ENCODE results near the gene KICS2. TPM values are rescaled to one million over a fixed set of nuclear protein-coding genes. Genes with fewer than 3 reads are reported as not detected.
"Not testable (repeated sequence)": the region's sequence is repeated elsewhere in the genome, so short reads cannot be mapped to it uniquely, and the experiment has no call there.

The KICS2 gene
- polyA plus RNA-seq, 1 donor = 3.6 TPM

DNA sequence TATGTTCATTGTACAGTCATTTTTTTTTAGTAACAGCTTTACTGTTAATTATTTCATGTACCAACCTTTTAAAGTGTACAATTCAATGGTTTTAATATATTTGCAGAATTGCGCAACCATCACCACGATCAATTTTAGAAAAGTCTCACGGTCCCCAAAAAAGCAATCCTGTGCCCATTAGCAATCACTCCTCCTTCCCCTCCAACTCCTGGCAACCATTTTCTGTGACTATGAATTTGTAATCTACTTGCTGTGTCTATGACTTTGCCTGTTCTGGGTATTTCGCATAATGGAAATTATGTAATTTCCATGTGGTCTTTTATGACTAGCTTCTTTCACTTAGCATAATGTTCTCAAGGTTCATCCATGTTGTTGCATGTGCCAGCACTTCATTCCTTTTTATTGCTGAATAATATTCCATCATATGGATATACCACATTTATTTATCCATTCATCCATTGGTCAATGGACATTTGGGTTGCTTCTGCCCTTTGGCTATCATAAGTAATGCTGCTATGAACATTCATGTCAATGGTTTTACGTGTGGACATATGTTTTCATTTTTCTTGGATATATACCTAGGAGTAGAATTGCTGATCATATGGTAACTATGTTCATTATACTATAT is 9.9 kb downstream of the KICS2 start:
- no peak for DNase-seq

DNA sequence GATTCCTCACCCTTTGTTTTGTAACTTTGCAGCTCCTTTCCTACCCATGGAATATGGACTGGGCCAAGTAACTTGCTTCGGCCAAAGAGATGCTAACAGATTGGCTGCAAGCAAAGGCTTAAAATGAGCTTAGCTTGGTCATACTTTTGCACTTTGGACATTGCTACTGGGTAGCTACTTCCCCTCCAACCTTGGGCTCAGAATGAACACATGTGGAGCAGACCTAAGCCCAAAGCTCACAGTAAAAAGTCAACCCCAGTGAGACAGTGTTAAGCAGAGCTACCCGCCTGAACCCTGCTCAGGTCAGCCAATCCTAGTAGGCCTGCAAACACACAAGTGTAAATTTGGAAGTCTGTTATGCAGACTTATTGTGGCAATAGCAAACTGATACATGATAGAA is 14.6 kb downstream of the KICS2 start:
- DNase-seq = no peak

DNA sequence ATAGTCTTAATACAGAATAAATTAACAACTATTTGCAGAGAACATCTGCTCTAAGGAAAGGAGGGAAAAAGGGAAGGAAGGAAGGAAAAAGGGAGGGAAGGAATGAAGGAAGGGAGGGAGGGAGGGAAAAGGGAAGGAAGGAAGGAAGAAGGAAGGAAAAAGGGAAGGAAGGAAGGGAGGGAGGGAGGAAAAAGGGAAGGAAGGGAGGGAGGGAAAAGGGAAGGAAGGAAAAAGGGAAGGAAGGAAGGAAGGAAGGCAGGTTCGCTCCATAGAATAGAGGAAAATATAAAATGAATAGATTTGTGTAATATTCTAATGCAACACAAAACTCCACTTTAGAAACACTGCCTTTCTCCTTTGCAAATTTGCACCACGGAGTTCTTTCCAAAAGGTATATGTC is 16.6 kb downstream of the KICS2 start:
- no peak for DNase-seq

DNA sequence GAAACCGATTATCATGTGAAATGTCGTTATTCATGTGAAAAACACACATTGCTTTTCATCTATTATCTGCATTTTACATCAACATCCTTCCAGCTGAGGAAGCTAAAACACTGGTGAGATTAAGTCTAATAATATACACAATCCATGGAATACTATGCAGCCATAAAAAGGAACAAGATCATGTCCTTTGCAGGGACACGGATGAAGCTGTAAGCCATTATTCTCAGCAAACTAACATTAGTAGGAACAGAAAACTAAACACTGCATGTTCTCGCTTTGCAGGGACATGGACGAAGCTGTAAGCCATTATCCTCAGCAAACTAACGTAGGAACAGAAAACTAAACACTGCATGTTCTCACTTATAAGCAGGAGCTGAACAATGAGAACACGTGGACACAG is 18.3 kb downstream of the KICS2 start:
- DNase-seq = no peak

DNA sequence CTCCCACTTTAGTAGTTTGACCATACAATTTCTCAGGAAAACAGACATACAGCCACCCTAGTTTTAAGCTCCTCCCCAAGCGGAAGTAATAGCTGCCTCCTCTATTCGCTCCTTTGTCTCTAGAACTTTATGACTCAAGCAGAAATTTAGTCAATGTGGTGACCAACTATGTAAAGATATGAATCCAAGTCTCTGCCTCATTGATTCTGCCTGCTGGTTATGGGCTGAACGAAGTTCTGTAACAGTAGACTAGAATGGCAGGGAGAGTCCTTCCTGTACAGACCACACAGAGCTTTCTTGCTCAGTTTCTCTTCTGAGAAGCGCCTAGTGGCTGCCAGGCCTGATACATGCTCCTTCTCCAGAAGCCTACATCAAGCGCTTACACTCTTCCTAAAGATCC is 19.1 kb downstream of the KICS2 start:
- no peak for DNase-seq

DNA sequence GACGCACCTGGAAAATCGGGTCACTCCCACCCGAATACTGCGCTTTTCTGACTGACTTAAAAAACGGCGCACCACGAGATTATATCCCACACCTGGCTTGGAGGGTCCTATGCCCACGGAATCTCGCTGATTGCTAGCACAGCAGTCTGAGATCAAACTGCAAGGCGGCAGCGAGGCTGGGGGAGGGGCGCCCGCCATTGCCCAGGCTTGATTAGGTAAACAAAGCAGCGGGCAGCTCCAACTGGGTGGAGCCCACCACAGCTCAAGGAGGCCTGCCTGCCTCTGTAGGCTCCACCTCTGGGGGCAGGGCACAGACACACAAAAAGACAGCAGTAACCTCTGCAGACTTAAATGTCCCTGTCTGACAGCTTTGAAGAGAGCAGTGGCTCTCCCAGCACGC is 26.3 kb downstream of the KICS2 start:
- not testable (repeated sequence) for DNase-seq

DNA sequence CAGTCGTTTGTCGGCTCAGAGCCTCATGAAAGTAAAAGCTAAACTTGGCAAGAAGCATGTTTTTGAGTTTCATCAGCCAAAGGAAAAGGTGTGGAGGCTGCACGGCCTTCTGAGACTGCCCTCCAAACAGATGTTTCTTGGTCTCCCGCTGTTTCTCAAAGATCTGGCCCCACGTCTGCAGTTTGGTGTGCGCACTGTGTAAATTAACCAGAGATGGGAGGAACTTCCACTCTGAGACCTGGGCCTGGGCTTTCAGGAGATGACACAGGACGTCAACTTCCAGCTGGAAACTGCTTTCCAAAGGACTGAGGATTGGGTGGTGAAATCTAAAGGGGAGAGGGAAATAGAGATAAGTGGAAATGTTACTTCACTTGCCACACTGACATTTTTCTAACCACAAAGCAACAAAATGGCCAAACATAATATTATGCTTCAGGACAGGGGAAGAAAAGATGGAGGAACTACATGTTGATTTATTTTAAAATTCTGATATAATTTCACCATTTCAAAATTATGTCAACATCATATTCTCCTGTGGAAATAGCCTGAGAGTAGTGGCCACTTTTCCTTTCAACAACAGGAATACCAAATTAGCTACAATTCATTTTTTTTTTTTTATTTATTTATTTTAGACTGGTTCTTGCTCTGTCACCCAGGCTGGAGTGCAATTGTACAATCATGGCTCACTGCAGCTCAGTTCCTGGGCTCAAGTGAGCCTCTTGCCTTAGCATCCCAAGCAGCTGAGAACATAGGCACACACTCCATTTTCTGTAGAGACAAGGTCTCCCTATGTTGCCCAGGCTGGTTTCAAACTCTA is 27.6 kb downstream of the KICS2 start:
- no peak for DNase-seq

DNA sequence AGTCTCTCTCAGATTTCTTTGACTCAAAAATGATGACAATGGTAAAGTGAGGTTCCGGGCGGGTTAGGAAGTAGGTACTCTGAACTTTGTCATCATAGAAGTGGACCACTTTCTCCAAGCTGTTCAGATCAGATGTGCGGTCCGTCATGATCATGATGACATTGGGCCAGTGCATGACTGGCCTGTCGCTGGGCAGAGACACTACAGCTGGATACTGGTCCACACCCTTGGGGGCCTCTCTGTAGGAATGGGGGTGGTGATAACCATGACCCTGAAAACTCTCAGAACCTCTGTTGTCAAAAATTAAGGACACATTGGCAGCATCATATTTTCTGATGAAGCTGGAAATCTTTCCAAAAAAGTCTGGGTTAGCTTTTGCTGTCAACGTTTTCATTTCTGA is 28.2 kb downstream of the KICS2 start:
- no peak for DNase-seq

DNA sequence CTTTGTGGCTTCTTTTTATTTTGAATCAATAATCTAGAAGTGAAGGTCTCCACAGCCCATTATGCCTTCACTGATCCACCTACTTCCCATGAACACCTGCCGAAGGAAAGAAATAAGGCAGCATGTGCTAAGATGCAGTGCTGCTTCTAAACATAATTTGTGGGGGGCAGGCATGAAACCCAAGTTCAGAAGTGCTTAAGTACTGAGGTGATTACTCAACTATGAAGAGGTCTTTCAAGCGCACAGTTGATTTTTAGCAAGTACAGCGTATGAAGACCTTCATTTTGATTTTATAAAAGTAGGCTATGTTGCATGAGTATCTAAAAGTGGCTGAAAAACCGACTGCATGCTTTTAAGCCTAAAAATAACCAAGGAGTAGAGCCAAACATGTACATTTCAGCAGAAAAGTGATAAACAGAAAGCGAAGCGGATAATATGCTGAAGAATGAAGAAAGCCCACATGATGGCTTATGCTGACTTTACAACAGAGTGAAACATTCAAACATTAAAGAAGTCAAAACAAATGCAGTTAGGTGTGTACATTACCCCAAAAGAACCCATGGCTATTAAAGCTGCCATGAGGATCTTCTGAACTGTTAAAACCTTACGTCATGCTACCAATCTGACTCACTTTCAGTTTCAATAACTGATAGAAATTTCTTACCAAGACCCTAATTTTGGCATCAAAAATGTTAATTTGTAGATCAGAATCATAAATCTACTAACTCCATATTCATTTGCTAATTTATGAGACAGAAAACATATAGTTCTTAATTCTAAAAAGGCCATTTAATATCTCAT is 29.3 kb downstream of the KICS2 start:
- no peak for DNase-seq

DNA sequence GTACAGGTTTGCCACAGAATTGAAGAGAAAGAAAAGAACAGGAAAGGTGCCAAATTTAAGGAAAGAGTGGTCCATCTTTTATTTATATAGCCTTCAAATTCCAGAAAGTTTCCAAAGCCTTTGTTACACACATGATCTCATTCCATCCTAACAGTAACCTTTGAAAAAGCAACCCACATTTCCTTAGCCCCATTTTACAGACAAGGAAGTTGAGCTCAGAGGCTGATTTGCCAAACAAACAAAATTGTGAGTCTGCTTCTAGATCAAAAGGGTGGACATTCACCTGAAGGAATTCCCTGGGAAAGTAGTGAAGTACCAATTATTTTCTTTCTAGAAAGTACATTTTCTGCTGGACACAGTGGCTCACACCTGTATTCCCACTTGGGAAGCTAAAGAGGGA is 32.0 kb downstream of the KICS2 start:
- no peak for DNase-seq

DNA sequence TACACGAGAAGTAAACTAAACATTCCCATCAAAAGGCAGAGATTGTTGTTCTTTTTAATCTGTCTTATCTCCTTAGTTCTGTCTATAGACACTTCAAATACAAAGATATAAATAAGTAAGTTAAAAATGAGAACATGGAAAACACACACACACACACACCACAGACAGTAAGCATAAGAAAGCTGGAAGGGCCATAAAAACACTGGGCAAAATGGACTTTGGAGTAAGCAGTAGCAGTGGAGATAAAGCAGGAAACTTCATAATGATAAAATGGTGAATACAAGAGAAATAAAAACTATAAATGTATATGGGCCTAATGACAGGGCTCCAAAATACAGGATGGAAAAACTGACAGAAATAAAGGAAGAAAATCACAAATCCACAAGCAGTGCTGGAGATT is 32.6 kb downstream of the KICS2 start:
- DNase-seq = no peak

DNA sequence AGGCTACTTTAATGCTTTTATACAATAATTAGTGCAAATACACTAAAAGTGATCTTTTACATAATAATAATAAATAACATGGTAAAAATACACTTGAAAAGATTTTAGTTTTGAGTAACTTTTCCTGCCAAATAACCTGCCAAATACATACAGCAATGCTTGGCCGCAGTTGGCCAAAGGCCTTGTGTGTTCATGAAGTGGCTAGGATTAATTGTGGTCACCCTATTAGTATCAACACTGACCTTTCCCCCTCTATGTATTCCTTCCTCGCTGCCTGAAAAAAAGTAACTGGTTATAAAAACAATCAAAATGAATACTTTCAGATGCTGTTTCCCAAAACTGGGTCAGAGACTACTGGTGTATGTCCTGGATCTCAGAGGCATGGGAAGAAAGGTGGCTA is 34.3 kb downstream of the KICS2 start:
- no peak for DNase-seq

DNA sequence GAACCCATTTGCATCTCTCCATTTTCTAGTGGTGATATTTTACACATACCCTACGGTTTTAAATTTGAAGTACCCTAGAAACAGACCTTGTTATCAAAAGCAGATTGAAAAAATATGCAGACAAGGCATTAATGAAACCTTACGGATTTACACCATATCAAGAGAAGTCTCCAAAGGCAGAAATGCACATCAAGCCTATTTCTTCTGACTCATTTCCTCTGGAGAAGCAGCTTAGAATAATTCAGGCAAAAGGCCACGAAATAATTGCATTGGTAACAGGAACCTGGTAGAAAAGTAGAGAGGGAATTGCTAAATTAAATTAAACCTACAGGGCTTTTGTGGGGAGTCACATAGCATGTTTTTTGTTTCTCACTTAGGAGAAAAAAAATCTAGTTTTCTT is 34.7 kb downstream of the KICS2 start:
- no peak for DNase-seq

DNA sequence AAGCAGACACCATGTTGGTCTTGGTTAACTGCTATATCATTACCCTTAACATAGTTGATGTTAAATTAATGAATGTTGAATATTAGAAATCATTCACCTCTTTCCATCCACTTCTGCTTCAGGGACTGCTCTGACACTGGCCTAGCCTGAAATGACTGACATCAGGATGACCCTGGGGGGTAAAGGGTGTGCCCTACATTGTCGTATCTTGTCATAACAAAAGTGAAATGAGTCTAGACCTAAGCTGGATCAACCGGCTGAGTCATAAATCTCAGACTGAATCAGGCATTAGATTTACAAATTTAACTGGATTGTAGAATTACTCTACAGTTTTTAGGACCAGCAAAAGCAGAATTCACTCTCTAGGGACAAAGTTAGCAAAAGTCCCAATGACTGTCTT is 35.3 kb downstream of the KICS2 start:
- DNase-seq = no peak

DNA sequence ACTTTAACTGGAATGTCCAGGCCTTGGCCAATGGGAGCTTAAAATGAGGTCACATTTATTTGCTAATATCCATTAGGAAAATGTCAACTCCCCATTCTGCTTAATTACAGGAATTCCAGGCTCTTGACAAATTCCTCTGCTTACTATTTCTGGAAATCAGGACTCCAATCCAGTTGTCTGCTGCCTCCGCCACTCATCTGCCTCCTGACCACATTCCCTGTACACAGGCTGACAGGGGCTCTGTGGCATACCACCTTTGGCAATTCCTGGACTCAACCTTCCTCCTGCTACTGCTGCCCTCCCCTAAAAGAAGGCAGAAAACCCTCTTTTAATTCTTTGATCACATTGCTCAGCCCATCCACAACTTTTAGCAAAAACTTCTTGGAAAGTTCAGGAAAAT is 37.9 kb downstream of the KICS2 start:
- no peak for DNase-seq

DNA sequence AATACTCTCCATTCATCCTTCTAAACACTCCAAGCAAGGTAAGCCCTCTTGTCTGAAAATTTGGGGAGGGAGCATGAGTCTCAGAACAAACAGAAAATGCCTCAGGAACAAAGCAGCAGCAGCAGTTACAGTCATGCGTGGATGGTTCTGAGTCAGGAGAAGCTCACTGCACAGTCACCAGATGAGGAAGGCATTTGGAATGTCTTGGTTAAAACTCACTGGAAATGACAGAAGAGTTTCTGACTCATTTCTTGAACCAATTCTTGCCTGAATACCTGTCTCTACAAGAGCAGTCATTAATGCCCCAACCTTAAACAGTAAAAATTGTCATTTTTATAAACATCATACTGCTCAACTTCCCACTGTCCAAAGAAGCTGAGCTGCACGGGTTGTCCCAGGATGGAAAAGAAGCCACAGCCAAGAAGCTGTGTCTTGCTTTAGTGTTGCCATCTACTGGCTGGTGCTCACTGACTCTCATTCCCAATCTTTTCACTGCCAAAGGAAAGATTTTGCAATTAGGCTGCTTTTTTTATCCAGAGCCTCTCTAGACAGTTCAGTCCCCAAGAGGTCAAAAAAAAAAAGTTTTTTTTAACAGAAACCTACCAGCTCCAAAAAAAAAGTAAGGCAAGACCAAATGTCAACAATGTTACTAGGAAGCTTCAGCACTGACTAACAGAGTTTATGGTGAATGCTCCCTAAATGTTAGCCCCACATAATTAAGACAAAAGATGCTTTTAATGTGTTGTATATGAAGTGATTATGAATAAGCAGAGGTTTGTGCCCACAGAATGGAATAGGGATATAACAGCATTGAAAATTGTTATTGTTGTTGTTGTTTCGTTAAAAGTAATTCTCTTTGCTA is 40.4 kb downstream of the KICS2 start:
- peak; percentile 66 for DNase-seq

DNA sequence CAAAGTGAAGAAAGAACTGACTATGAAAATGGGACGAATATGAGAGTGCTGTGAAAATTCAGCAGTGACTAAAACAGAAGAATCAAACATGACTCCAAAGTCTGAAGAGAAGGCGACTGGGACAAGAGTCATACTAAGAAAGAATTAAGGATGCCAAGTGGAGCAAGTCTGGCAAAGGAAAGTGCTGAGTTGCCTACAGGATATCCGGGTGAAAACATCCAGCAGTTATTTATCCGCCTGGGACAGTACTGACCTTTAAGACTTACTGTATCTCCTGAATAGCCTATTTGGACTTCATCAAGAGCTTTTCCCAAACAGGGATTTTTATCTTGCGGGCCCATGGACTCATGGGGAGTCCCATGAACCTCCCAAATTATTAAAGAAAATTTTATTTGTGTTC is 41.1 kb downstream of the KICS2 start:
- DNase-seq = peak; percentile 4

DNA sequence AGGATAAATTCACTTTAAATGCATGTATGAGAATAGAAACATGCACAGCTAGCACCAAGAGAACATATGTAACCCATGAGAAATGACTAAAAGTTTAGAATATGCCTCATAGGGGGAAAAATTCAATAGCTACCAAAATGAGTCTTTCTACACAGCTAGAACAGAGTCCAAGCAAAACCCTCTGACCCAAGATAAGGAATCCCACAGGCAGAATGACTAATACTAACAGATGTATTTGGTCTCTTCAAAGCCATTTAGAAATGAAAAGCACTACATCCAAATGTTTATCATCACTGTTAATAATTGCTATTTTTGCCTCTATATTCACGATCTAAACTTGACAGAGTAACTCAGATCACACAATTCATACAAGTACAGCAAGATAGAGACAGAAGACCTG is 44.0 kb downstream of the KICS2 start:
- DNase-seq = no peak

DNA sequence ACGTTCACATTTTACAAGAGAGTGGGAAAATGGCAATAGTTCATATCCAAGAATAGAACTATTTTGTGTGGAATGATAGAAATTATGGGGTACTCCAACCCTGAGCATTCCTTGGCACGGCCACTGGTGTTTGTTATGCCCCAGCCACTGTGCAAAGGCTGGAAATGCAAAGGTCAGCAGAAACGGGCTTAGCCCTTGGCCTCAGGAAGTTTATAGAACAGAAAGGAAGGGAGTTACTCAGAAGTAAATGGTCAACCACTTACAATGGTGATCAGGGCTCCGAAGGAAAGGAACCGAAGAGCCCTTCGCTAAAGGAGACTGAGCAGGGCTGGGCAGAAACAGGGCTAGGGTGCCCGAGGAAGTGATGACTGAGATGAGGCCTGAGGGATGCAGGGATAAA is 45.1 kb downstream of the KICS2 start:
- DNase-seq = no peak

DNA sequence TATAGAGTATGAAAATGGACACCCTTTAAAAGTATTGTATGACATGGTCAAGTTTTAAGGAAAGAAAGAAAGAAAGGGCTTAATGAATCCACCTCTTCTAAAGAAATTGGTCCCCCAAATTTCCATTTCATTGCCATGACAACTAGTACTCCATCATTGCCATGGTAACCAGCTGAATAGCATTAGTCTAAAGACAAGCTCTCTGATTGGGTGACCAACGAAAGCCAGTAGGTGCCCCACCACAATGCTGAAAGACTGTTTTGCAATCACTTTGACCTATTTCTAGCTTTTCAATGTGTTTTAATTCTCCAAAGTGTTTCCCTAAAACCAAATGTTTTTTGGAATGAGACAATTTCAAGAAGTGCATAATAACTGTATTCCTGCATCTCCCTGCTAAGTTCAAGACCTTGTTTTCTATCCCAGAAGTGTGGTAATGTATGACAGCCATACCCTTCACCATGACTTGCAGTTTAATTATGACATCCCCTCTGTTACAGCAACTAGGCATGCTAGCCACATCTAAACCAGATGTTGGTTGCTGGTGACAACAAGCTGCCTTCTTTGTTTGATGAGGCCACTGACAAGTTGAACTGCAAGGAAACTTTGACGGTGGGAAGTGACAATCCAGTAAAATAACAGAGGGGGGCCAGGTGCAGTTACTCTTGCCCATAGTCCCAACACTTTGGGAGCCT is 46.7 kb downstream of the KICS2 start:
- no peak for DNase-seq

DNA sequence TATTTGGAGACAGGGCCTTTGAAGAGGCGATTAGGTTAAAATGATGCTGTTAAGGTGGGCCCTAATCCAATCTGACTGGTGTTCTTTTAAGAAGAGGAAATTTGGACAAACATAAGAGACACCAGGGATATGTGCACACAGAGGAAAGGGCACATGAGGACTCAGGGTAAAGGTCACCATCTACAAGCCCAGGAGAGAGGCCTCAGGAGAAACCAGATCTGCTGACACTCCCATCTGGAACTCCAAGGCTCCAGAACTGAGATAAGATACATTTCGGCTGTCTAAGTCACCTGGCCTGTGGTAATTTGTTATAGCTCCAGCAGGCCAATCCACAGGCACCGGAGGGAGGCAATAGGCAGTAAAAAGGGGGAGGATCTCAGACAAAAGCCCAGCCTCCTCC is 48.6 kb downstream of the KICS2 start:
- no peak for DNase-seq

Data from hindlimb muscle (tissue), 1 donor.